ENCODE measurements around the gene MAD1L1. TPM values are rescaled to one million over a fixed set of nuclear protein-coding genes. Genes with fewer than 3 reads are reported as not detected.
A peak's percentile ranks its signal among the peaks of the same experiment; 100 is the strongest.

MAD1L1 gene
- total RNA-seq, 1 experiment from 2014 or later: 50.8 TPM

GRCh38 chr7:2169923-2170575 lies 62.7 kb downstream of the MAD1L1 start:
- H3K27me3 ChIP-seq (ENCODE audit: insufficient read depth, low read depth): no peaks in the 10 kb centered on the region
- DNase-seq: peak in 1 of 2 experiments; percentile 34
- H3K4me2 ChIP-seq: no peak overlapping the region
- H2AFZ ChIP-seq: no peak overlapping the region
- H4K20me1 ChIP-seq (ENCODE audit: insufficient read depth): no peaks in the 10 kb centered on the region
- no peaks in the 10 kb centered on the region for H3K36me3 ChIP-seq (ENCODE audit: low read depth)
- CTCF ChIA-PET: no interaction called here
- BruUV-seq (replicated peaks): no TSS peak
- no peak overlapping the region for H3K4me3 ChIP-seq
- intact Hi-C loops (cut with micrococcal nuclease; ENCODE audit: unreplicated experiment): no loop called here
- H3K9me2 ChIP-seq (ENCODE audit: insufficient read depth): no peaks in the 10 kb centered on the region
- no peak for TF ChIP-seq CTCF (conservative IDR thresholded peaks at IDR 0.05)
- no peak for TF ChIP-seq EZH2 (IDR thresholded peaks at IDR 0.05; ENCODE audit: low read depth)
- H3F3A ChIP-seq (ENCODE audit: insufficient read depth, low read depth): no peaks in the 10 kb centered on the region
- H3K79me2 ChIP-seq (ENCODE audit: low read depth): no peaks in the 10 kb centered on the region
- no peaks in the 10 kb centered on the region for H3K4me1 ChIP-seq (replicated peaks; ENCODE audit: insufficient read depth)
- H3K27ac ChIP-seq: no peak overlapping the region
- no peaks in the 10 kb centered on the region for H3K9me3 ChIP-seq (ENCODE audit: insufficient read depth, low read depth)
- POLR2A ChIA-PET (ENCODE audit: unreplicated experiment): no interaction called here

GRCh38 chr7:2168615-2169311 lies 64.0 kb downstream of the MAD1L1 start:
- DNase-seq: no peak
- BruUV-seq (replicated peaks): no TSS peak
- TF ChIP-seq CTCF (conservative IDR thresholded peaks at IDR 0.05) (no peak), EZH2 (IDR thresholded peaks at IDR 0.05; ENCODE audit: low read depth) (no peak)
- no peaks in the 10 kb centered on the region for H3K9me3 ChIP-seq (ENCODE audit: insufficient read depth, low read depth)
- no peaks in the 10 kb centered on the region for H3F3A ChIP-seq (ENCODE audit: insufficient read depth, low read depth)
- H2AFZ ChIP-seq: no peak overlapping the region
- ChIA-PET CTCF (no interaction called here), POLR2A (ENCODE audit: unreplicated experiment) (no interaction called here)
- no peaks in the 10 kb centered on the region for H3K79me2 ChIP-seq (ENCODE audit: low read depth)
- H3K27me3 ChIP-seq (ENCODE audit: insufficient read depth, low read depth): no peaks in the 10 kb centered on the region
- H3K4me2 ChIP-seq: no peak overlapping the region
- intact Hi-C loops (cut with micrococcal nuclease; ENCODE audit: unreplicated experiment): no loop called here
- H3K4me1 ChIP-seq (replicated peaks; ENCODE audit: insufficient read depth): no peaks in the 10 kb centered on the region
- no peak overlapping the region for H3K4me3 ChIP-seq
- H3K27ac ChIP-seq: no peak overlapping the region
- H3K36me3 ChIP-seq (ENCODE audit: low read depth): no peaks in the 10 kb centered on the region
- no peaks in the 10 kb centered on the region for H3K9me2 ChIP-seq (ENCODE audit: insufficient read depth)
- H4K20me1 ChIP-seq (ENCODE audit: insufficient read depth): no peaks in the 10 kb centered on the region

GRCh38 chr7:2166625-2167280 lies 66.0 kb downstream of the MAD1L1 start:
- Histone ChIP-seq H3K9me2 (ENCODE audit: insufficient read depth) (no peaks in the 10 kb centered on the region), H3K36me3 (ENCODE audit: low read depth) (no peaks in the 10 kb centered on the region), H2AFZ (no peak overlapping the region), H3K4me1 (replicated peaks; ENCODE audit: insufficient read depth) (no peaks in the 10 kb centered on the region), H3K27ac (no peak overlapping the region), H3K4me2 (no peak overlapping the region), H3K79me2 (ENCODE audit: low read depth) (no peaks in the 10 kb centered on the region), H3F3A (ENCODE audit: insufficient read depth, low read depth) (no peaks in the 10 kb centered on the region), H3K27me3 (ENCODE audit: insufficient read depth, low read depth) (no peaks in the 10 kb centered on the region), H3K4me3 (no peak overlapping the region), H4K20me1 (ENCODE audit: insufficient read depth) (no peaks in the 10 kb centered on the region), H3K9me3 (ENCODE audit: insufficient read depth, low read depth) (no peaks in the 10 kb centered on the region)
- intact Hi-C loops (cut with micrococcal nuclease; ENCODE audit: unreplicated experiment): no loop called here
- ChIA-PET CTCF (interaction anchor here (0.7 kb wide), 1 partner anchor 9 kb away, joined by 3 read pairs; no protein-coding TSS in a partner anchor), POLR2A (ENCODE audit: unreplicated experiment) (no interaction called here)
- no TSS peak for BruUV-seq (replicated peaks)
- TF ChIP-seq CTCF (conservative IDR thresholded peaks at IDR 0.05) (no peak), EZH2 (IDR thresholded peaks at IDR 0.05; ENCODE audit: low read depth) (no peak)
- DNase-seq: no peak

Data from PC-9 (cell line).